Measurements from ENCODE around the gene ZNF75A. TPM values are rescaled to one million over a fixed set of nuclear protein-coding genes. Genes with fewer than 3 reads are reported as not detected.

ZNF75A gene
- total RNA-seq, 1 experiment from 2014 or later: 10.3 TPM

DNA sequence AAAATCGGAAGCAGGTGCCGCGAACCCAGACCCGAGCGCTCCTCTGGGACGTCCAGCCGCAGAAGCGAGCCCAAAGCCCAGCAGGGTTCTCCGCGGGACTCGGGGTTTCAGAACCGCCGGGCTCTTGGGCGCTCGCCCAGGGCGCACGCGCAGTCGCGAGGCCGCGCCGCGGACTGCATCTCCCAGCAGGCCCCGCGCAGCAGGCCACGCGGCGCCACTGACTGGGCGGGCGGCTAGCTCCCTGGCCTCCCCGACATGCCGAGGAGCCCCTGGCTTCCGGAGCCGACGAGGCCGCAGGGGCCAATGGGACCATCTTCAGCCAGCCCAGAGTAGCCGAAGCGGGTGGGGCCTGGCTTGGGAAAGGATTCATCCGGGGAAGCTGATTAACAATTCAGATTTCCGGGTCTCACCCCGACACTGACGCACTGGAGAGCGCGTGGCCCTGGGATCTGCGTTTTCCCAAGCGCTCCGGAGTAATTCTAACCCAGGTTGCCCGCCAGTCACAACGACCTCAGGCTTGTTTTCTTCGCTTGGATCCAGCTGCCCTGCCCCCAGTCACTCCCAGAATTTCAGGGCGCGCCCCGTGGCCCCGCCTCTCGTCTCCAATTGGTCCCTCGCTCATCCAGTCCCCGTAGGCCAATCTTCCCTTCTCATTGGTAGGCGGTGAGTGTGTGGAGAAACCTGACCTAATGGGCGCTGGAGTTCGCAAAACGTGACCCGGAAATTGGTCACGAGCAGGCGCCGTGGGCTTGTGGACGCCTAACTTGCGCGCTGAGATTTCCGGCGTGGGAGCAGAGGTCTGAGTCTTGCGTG is 22.4 kb upstream of the ZNF75A start, which contains the start of gene ZNF263:
Gene ZNF263, plus strand, starts transcription at position 762 of the 813 bp plus-strand sequence. CDS start 328 bp downstream, outside the sequence.
- Histone ChIP-seq H3K4me3 (replicated peaks in 1 of 2; ENCODE audit: low read depth in 1 of 2, low read length in 2 of 2) (peak within 1 kb of the TSS; percentile 69 to 91), H3K4me2 (ENCODE audit: low read length) (peak within 1 kb of the TSS; percentile 99), H3K36me3 (ENCODE audit: control insufficient read depth in 1 of 2, insufficient read depth in 2 of 2, low read length in 2 of 2) (peaks cover 12 to 29% of the 10 kb centered on the region in 2 experiments), H3K27me3 (ENCODE audit: insufficient read depth, low read length) (no peaks in the 10 kb centered on the region), H3K9ac (ENCODE audit: low read length) (peak within 1 kb of the TSS; percentile 83), H3K27ac (ENCODE audit: low read depth, low read length) (peak within 1 kb of the TSS; percentile 96), H3K4me1 (ENCODE audit: control insufficient read depth in 1 of 2, insufficient read depth in 2 of 2, low read length in 2 of 2) (peaks cover 8 to 21% of the 10 kb centered on the region in 2 experiments; a peak in 2 of 4 replicates), H3K79me2 (ENCODE audit: insufficient read depth, low read length) (peaks cover 44% of the 10 kb centered on the region), H3K9me2 (ENCODE audit: insufficient read depth) (no peaks in the 10 kb centered on the region), H3K9me3 (ENCODE audit: control insufficient read depth in 1 of 2, insufficient read depth in 1 of 2, low read depth in 1 of 2, low read length in 2 of 2) (no peaks in the 10 kb centered on the region; a peak in 2 of 4 replicates), H4K20me1 (ENCODE audit: insufficient read depth) (no peaks in the 10 kb centered on the region), H2AFZ (ENCODE audit: low read depth, low read length, poor library complexity, severe bottlenecking) (peak within 1 kb of the TSS; percentile 59)
- ATAC-seq: peak; percentile 90
- RAD21 ChIA-PET (ENCODE audit: low non-redundant PET in 1 of 2, low total read pairs in 2 of 2, uncharacterized antibody in 2 of 2, unreplicated experiment in 2 of 2): interaction anchor here in 1 of 2 experiments (0.7 kb wide), 1 partner anchor 218 kb away, joined by 3 read pairs; the partner anchor contains the start of gene CLUAP1
- TF ChIP-seq SRF (IDR thresholded peaks at IDR 0.05; ENCODE audit: low read depth): peak; percentile 89
- TF ChIP-seq, protein P1, sequence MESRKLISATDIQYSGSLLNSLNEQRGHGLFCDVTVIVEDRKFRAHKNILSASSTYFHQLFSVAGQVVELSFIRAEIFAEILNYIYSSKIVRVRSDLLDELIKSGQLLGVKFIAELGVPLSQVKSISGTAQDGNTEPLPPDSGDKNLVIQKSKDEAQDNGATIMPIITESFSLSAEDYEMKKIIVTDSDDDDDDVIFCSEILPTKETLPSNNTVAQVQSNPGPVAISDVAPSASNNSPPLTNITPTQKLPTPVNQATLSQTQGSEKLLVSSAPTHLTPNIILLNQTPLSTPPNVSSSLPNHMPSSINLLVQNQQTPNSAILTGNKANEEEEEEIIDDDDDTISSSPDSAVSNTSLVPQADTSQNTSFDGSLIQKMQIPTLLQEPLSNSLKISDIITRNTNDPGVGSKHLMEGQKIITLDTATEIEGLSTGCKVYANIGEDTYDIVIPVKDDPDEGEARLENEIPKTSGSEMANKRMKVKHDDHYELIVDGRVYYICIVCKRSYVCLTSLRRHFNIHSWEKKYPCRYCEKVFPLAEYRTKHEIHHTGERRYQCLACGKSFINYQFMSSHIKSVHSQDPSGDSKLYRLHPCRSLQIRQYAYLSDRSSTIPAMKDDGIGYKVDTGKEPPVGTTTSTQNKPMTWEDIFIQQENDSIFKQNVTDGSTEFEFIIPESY (IDR thresholded peaks at IDR 0.05; ENCODE audit: extremely low read depth, insufficient replicate concordance, low read length): peak; percentile 22
- TF ChIP-seq EZH2phosphoT487 (IDR thresholded peaks at IDR 0.05; ENCODE audit: borderline replicate concordance): no peak
- no peak for TF ChIP-seq YY1 (IDR thresholded peaks at IDR 0.05; ENCODE audit: extremely low read depth, insufficient replicate concordance, low read depth, low read length)
- TF ChIP-seq, protein P2, sequence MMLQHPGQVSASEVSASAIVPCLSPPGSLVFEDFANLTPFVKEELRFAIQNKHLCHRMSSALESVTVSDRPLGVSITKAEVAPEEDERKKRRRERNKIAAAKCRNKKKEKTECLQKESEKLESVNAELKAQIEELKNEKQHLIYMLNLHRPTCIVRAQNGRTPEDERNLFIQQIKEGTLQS (IDR thresholded peaks at IDR 0.05): no peak
- TF ChIP-seq CEBPB (IDR thresholded peaks at IDR 0.05; ENCODE audit: low read depth): no peak
- TF ChIP-seq POLR2AphosphoS5 (IDR thresholded peaks at IDR 0.05; ENCODE audit: low read depth, low read length): peak; percentile 74
- peak; percentile 91 for TF ChIP-seq MAX (IDR thresholded peaks at IDR 0.05)
- TF ChIP-seq RAD21 (IDR thresholded peaks at IDR 0.05; ENCODE audit: low read depth): no peak
- no peak for TF ChIP-seq CBX3 (IDR thresholded peaks at IDR 0.05; ENCODE audit: low read depth)
- TF ChIP-seq ZFX (IDR thresholded peaks at IDR 0.05): no peak
- peak; percentile 56; the same call in 1 of the 2 replicates for TF ChIP-seq ELF1 (IDR thresholded peaks at IDR 0.05; ENCODE audit: borderline replicate concordance, low read depth)
- TF ChIP-seq TCF7L2 (IDR thresholded peaks at IDR 0.05; ENCODE audit: borderline replicate concordance, extremely low read depth, insufficient read depth, insufficient read length): peak; percentile 67
- no peak for TF ChIP-seq EGR1 (IDR thresholded peaks at IDR 0.05; ENCODE audit: low read depth)
- TF ChIP-seq SP1 (IDR thresholded peaks at IDR 0.05; ENCODE audit: low read depth): peak; percentile 83
- peak; percentile 64 for TF ChIP-seq POLR2A (IDR thresholded peaks at IDR 0.05; ENCODE audit: borderline replicate concordance, extremely low read depth, insufficient read depth, insufficient read length)
- no TSS peak for BruUV-seq (replicated peaks)
- POLR2A ChIA-PET: interaction anchor here (0.9 to 1.4 kb wide), 4 partner anchors 16 to 118 kb away, joined by 3 to 7 read pairs (median 4); partner anchors contain the start of genes ZNF174 and ZSCAN32
- intact Hi-C loops (cut with micrococcal nuclease): loop anchor here (1.0 to 2.0 kb wide), 2 partner anchors 18 to 118 kb away; partner anchors contain the start of genes ZNF174 and ZSCAN32
- DNase-seq (ENCODE audit: low read depth, low spot score): peak; percentile 95
- CTCF ChIA-PET: interaction anchor here (2.3 kb wide), 1 partner anchor 16 kb away, joined by 15 read pairs; no protein-coding TSS in a partner anchor
